Smooth muscle cell (in vitro differentiated cells): ENCODE data around the gene UACA. TPM values are rescaled to one million over a fixed set of nuclear protein-coding genes. Genes with fewer than 3 reads are reported as not detected.

Experiments
- DNase-seq: peaks from one replicate; lab custom pipeline; 2025; ENCODE audit not compliant: unreplicated experiment; lab: John Stamatoyannopoulos, UW
- H2AFZ ChIP-seq: fragments of 200-600 bp; sonication (generic); 2 replicates; pipeline ENCODE4 v1.6.0; 2016; ENCODE audit warnings: antibody characterized with exemption, low read depth, mild to moderate bottlenecking
- H3F3A ChIP-seq: fragments of 200-600 bp; sonication (generic); 2 replicates; pipeline ENCODE4 v1.6.0; 2017; ENCODE audit warnings: antibody characterized with exemption, low read depth
- H3K27ac ChIP-seq: fragments of 200-600 bp; sonication (generic); 2 replicates; pipeline ENCODE4 v1.5.1; 2016; ENCODE audit warnings: low read depth, mild to moderate bottlenecking
- H3K27me3 ChIP-seq: fragments of 200-600 bp; sonication (generic); 2 replicates; pipeline ENCODE4 v1.6.1; 2016; ENCODE audit warnings: low read depth, mild to moderate bottlenecking
- H3K36me3 ChIP-seq: fragments of 200-600 bp; sonication (generic); 2 replicates; pipeline ENCODE4 v1.5.1; 2016; ENCODE audit warnings: low read depth
- H3K4me1 ChIP-seq: fragments of 200-600 bp; sonication (generic); 2 replicates; pipeline ENCODE4 v1.5.1; 2016; ENCODE audit warnings: low read depth
- H3K4me2 ChIP-seq: fragments of 200-600 bp; sonication (generic); 2 replicates; pipeline ENCODE4 v1.6.0; 2016; ENCODE audit warnings: mild to moderate bottlenecking
- H3K4me3 ChIP-seq: fragments of 200-600 bp; sonication (generic); 2 replicates; pipeline ENCODE4 v1.5.1; 2016; ENCODE audit warnings: mild to moderate bottlenecking
- H3K79me2 ChIP-seq: fragments of 200-600 bp; sonication (generic); 2 replicates; pipeline ENCODE4 v1.6.0; 2016; ENCODE audit warnings: low read depth, mild to moderate bottlenecking
- H3K9ac ChIP-seq: fragments of 200-600 bp; sonication (generic); 2 replicates; pipeline ENCODE4 v1.6.0; 2016; ENCODE audit warnings: low read depth
- H3K9me3 ChIP-seq: fragments of 200-600 bp; sonication (generic); replicated peaks from 2 replicates; pipeline ENCODE4 v1.5.1; 2016; ENCODE audit warnings: low read depth
- H4K20me1 ChIP-seq: fragments of 200-600 bp; sonication (generic); 2 replicates; pipeline ENCODE4 v1.6.0; 2016; ENCODE audit warnings: low read depth
- CTCF ChIP-seq: fragments of 200-600 bp; sonication (generic); IDR thresholded peaks from 2 replicates; pipeline ENCODE4 v1.5.1; 2017; ENCODE audit warnings: borderline replicate concordance, mild to moderate bottlenecking, antibody characterized with exemption; ENCODE audit not compliant: insufficient read depth, poor library complexity, severe bottlenecking
- WGBS: methylation state at CpG from one replicate; pipeline ENCODE4 v1.1.7; 2016; ENCODE audit warnings: low lambda C conversion rate; 5-methylcytosine and 5-hydroxymethylcytosine counted together
- polyA plus RNA-seq: library from polyadenylated mRNA; unstranded; fragments of >200 nt; fragmentation: Nextera tagmentation; extraction: Ambion mirVana; gene quantifications from 2 replicates; pipeline ENCODE4 v1.2.1, GENCODE V29; 2016
- total RNA-seq: library from RNA; depleted of rRNA; stranded (reverse); fragments of >200 nt; gene quantifications from 2 replicates; pipeline ENCODE4 v1.2.3, GENCODE V29; 2014

Gene UACA
- total and polyA plus RNA-seq, 2 experiments from 2014 or later, result 109 to 153 TPM

- H3K4me2 ChIP-seq, result no peak overlapping the region
- peaks cover 52% of the 10 kb centered on the region for H4K20me1 ChIP-seq
- peaks cover 33% of the 10 kb centered on the region for H3K36me3 ChIP-seq
- no peaks in the 10 kb centered on the region for H3K4me1 ChIP-seq
- H3K79me2 ChIP-seq, result peaks cover 13% of the 10 kb centered on the region
- TF ChIP-seq CTCF, result no peak
- WGBS, result over 99% methylated on average over 3 of the region's 3 CpGs
- H3K9ac ChIP-seq, result no peak overlapping the region
- H3K27me3 ChIP-seq, result no peaks in the 10 kb centered on the region
- DNase-seq, result no peak
- H3K9me3 ChIP-seq, result no peaks in the 10 kb centered on the region
- H3K4me3 ChIP-seq, result no peak overlapping the region
- H3F3A ChIP-seq, result peaks cover 3% of the 10 kb centered on the region
- no peak overlapping the region for H2AFZ ChIP-seq
- H3K27ac ChIP-seq, result no peak overlapping the region
Observed at GRCh38 chr15:70658641-70659040, 104.7 kb downstream of the UACA start.

GRCh38 chr15:70653426-70653825, 109.9 kb downstream of the UACA start:
- Histone ChIP-seq H3F3A (no peaks in the 10 kb centered on the region), H3K27me3 (no peaks in the 10 kb centered on the region), H3K27ac (no peak overlapping the region), H3K4me1 (peaks cover 10% of the 10 kb centered on the region), H3K36me3 (peaks cover 20% of the 10 kb centered on the region), H3K4me2 (no peak overlapping the region), H4K20me1 (peaks cover 18% of the 10 kb centered on the region), H3K9ac (no peak overlapping the region), H3K79me2 (peaks cover 1% of the 10 kb centered on the region), H3K4me3 (no peak overlapping the region), H2AFZ (no peak overlapping the region), H3K9me3 (no peaks in the 10 kb centered on the region)
- WGBS, result 94% methylated on average over 4 of the region's 4 CpGs
- no peak for DNase-seq
- TF ChIP-seq CTCF, result no peak

GRCh38 chr15:70652341-70652740, 111.0 kb downstream of the UACA start:
- Histone ChIP-seq H3F3A (no peaks in the 10 kb centered on the region), H3K4me1 (peaks cover 10% of the 10 kb centered on the region), H3K4me2 (no peak overlapping the region), H3K9ac (no peak overlapping the region), H4K20me1 (peaks cover 10% of the 10 kb centered on the region), H2AFZ (no peak overlapping the region), H3K27me3 (no peaks in the 10 kb centered on the region), H3K79me2 (no peaks in the 10 kb centered on the region), H3K4me3 (no peak overlapping the region), H3K27ac (no peak overlapping the region), H3K9me3 (no peaks in the 10 kb centered on the region), H3K36me3 (peaks cover 12% of the 10 kb centered on the region)
- 96% methylated on average over 2 of the region's 2 CpGs for WGBS
- TF ChIP-seq CTCF, result no peak
- no peak for DNase-seq

GRCh38 chr15:70651303-70651845, 112.0 kb downstream of the UACA start:
- Histone ChIP-seq H3K27me3 (no peaks in the 10 kb centered on the region), H3K4me1 (peaks cover 10% of the 10 kb centered on the region), H3K9me3 (no peaks in the 10 kb centered on the region), H3K36me3 (peaks cover 4% of the 10 kb centered on the region), H3K27ac (no peak overlapping the region), H4K20me1 (peaks cover under 1% of the 10 kb centered on the region), H3K79me2 (no peaks in the 10 kb centered on the region), H3K4me2 (no peak overlapping the region), H3F3A (no peaks in the 10 kb centered on the region), H3K9ac (no peak overlapping the region), H3K4me3 (no peak overlapping the region), H2AFZ (no peak overlapping the region)
- no peak for TF ChIP-seq CTCF
- DNase-seq, result no peak
- WGBS, result 88% methylated on average over 2 of the region's 2 CpGs
